Stimulated activated CD4-positive, alpha-beta T cell treated with anti-CD3 and anti-CD28 coated beads, Interleukin-4, amount 100 ng/mL, for 24 hours (primary cell): ENCODE measurements around the gene CKB.

Experiments
- DNase-seq: peaks from one replicate; pipeline ENCODE4 v3.0.0-alpha.2; 2020

Gene CKB

DNA sequence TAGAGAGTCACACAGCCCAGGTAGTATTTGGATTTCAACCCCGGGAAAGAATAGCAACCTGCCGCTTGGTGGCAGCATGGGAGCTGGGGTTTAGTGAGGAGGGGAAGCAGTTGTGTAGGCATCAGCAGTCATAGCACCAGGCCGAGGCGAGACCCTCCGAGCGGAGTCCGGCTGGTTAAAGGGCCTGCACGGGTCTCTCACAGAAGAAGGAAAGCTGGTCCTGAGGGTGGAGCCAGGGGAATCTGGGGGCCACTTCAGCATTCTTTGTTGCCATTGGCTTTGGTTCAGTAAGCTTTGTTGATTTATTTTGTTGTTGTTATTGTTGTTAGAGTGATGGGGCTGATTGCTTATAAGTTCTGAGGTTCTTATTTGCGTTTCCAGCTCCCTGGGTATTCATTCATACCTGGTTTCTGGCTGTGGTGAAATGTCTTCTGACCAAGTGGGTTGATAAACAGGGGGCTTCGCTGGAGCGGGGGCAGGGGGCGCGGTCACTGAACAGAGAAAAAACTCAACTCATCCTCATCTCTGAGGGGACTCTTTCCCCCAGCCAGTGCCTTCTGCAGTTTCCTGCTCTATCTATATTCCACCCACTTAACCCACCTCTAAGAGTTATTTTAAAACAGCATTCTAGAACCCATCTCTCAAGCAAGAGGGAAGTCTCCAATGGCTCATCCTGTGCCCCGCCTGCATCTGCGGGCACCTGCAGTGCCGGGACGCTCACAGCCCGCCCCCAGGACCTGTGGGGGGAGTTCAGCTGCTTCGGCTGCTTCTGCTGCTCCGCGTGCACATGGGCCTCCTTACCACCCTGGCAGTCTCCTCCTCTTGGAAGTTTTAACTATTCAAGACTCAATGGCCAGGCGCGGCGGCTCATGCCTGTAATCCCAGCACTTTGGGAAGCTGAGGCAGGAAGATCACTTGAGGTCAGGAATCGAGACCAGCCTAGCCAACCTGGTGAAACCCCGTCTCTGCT lies 11.6 kb downstream of the CKB start:
- DNase-seq, result no peak

DNA sequence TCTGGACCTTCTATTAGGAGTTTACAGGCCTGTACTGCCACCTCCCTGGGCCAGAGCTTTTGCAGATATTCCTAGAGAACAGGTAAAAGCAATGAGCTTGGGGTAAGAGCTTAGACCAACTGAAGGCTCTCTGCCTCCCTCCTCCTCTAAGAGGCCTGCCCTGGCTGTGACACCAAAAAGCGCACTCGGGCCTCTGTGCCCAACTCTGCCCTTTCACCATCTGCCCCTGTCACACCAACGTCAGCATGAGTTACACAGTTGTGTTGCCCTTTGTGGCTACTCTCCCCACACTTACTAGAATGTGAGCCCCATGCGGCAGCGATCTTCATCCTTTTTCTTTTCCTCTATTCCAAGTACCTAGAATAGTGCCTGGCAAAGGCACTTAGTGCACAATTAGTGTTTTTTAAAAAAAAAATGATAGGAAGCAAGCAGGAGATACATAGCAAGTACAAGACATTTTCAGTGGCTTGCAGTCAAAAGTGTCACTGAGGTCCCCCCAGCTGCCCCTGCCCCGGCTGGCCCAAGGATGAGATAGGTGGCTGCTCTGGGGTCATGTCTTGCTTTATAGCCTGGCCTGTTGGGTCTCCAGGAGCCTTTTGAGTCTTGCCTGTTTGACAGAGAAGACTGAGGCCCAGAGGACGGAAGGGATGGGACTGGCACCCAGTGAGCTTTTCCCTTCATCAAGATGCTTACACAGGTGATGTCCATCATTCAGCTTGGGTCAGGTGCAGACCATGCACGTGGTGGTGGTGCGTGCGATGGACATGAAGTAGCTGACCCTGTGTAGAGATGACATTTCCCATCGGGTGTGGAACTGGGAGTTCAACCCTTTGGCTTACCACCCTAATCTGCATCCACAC lies 12.5 kb downstream of the CKB start:
- no peak for DNase-seq

GRCh38 chr14:103508521-103509329 lies 13.9 kb downstream of the CKB start:
- DNase-seq, result no peak

DNA sequence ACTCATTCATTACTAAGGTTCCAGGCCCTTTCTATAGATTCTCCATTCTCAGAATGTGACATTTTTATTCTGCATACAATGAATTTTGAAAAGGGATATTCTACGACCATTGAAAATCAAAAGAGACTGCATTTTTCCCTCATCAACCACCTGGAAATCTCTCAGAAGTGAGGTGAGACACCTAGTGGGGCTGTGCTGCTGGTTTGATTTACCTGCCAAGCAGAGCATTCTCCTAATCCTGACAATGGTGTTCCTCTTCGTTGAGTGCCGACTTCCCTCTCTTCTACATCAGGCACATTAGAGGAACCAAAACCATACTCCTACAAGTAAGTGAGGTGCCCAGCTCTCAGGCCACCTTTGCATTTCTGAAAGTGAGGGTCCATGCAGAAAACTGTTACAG lies 14.9 kb downstream of the CKB start:
- no peak for DNase-seq

DNA sequence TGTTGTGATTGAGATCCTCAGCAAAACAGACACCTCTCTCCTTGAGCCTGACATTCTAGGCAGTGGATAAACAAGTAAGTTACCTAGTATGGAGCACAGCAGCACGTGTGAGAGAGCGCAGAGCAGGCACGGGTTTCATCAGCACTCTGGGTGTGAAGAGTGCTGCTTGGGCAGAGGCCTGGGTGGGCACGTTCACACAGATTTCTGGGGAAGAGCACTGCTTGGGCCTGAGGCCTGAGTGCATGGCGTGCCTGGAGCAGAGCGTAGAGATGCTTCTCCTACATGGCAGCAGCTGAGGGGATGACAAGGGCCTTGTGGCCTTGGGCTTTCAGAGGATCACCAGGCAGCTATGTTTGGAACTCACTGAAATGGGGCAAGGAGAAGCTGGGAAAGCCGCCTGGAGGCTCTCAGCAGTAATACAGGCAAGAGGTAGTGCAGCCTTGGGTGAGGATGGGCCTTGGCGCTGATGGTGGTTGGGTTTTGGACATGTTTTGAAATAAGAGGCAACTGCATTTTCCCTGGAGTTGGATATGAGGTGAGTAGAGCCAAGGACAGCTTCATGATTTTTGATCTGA lies 17.6 kb downstream of the CKB start:
- DNase-seq, result no peak

DNA sequence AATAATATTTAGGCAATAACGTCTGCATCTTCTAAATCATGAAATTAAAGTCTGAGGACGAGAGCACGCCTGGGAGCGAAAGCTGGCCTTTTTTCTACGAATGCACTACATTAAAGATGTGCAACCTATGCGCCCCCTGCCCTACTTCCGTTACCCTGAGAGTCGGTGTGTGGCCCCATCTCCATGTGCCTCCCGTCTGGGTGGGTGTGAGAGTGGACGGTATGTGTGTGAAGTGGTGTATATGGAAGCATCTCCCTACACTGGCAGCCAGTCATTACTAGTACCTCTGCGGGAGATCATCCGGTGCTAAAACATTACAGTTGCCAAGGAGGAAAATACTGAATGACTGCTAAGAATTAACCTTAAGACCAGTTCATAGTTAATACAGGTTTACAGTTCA lies 19.3 kb downstream of the CKB start:
- no peak for DNase-seq

GRCh38 chr14:103502877-103503276 lies 19.8 kb downstream of the CKB start:
- DNase-seq, result no peak

DNA sequence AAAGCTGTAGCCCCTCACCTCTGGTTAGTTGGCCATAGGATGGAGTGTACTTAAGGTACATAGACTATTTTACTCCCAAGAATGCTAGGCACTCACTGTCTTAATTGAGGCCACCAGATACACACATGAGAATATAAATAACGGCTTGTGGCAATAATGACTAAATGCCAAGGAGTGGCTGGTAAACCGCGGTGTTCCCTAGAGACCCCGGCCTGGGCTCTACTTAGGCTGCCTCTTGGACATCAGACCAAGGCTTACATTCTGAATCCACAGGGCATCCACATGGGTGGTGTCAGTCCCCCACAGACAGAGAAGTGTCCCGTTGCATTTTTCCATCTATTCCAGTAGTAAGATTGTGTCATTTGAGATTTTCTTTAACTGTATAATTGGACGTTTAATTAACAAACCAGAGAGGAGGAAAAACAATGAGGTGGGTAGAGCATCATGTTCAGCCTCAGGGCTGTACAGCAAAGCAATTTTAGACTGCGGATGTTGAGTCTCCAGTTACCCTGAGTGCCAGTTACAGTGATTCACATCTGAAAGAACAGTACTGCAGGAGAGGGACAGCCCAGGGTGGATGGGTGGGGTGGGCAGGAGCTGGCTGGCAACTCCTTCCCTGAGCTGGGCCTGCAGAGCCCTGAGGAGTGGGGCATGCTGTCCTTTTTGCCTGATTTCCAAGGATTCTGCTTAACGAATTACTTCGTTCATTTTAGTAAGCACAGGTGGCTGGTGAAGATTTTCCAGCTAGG lies 20.5 kb downstream of the CKB start:
- no peak for DNase-seq

- DNase-seq, result no peak
These were observed 21.4 kb downstream of the CKB start for GRCh38 chr14:103501041-103501870.

DNA sequence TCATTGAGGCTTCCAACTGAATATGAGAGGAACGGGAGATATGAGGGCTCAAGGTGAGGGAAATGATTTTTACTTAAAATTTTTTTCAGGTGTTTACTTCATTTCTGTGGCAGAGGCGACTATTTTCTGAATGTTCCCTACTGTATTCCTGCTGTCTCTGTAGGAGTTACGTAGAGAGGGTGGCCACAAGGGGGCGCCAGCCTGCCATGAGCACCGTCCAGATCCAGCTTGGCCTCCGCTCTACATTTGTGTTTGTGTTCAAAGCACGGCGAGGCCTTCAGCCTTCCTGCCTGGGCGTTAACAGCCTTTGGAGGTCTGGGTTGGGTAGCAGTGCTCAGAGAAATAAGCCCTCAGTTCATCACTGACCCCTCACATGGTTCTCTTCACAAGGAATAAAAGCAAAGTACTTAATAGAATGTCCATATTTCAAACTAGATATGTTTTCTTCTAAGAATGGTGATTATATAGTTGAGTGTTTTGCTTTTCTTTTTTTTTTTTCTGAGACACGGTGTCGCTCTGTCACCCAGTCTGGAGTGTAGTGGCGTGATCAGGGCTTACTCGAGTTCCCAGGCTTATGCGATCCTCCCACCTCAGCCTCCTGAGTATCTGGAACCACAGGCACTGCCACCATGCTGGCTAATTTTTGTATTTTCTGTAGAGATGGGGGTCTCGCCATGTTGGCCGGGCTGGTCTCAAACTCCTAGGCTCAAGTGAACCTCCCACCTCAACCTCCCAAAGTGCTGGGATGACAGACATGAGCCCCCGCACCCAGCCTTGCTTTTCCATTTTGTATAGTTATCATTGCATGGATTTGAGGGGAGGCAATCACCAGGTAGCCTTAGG lies 22.3 kb downstream of the CKB start:
- DNase-seq, result peak; percentile 83

DNA sequence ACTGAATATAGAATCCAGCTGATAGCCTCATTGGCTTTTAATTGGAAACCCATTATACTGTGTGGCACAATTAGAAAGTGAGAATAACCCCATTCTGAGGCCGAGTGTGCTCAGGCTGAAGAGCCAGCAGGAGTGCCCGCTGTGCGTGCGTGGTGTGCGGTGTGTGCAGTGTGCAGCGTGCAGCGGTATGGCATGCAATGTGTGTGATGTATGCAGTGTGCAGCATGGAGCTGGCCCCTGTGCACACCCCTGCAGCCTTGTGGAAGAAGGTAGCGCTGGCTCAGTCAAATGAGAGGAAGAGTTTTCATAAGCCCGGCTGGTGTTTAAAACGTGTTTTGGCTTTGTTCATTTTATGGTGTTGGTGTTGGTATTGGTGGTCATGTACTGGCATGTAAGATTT lies 22.9 kb downstream of the CKB start:
- no peak for DNase-seq

DNA sequence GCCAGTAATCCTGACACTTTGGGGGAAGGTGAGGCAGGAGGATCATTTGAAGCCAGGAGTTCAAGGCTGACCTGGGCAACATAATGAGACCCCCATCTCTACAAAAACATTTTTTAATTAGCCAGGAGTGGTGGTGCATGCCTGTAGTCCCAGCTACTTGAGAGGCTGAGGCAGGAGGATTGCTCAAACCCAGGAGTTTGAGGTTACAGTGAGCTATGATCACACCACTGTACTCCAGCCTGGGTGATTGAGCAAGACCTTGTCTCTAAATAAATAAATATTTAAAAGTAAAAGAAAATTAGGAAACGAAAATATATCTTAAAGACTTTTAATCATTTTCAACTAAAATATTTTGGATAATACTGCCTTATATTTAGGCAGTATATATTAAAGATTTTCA lies 25.9 kb downstream of the CKB start:
- no peak for DNase-seq

GRCh38 chr14:103495854-103496253 lies 26.8 kb downstream of the CKB start:
- no peak for DNase-seq

GRCh38 chr14:103492156-103492925 lies 30.3 kb downstream of the CKB start:
- no peak for DNase-seq

DNA sequence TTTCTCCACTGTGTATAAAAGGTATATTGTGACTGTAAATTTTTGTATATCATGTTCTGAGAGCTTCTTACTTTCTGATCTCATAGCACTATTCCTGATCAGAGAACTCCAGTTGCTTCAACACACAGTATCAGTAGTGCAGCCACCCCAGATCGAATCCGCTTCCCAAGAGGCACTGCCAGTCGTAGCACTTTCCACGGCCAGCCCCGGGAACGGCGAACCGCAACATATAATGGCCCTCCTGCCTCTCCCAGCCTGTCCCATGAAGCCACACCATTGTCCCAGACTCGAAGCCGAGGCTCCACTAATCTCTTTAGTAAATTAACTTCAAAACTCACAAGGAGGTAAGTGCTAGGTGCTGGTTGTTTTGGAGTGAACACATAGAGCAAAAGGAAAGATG lies 30.9 kb downstream of the CKB start:
- DNase-seq, result no peak

GRCh38 chr14:103489621-103490020 lies 33.0 kb downstream of the CKB start:
- no peak for DNase-seq

GRCh38 chr14:103488960-103489359 lies 33.7 kb downstream of the CKB start:
- no peak for DNase-seq

- no peak for DNase-seq
These were observed 34.6 kb downstream of the CKB start for GRCh38 chr14:103488071-103488470.

DNA sequence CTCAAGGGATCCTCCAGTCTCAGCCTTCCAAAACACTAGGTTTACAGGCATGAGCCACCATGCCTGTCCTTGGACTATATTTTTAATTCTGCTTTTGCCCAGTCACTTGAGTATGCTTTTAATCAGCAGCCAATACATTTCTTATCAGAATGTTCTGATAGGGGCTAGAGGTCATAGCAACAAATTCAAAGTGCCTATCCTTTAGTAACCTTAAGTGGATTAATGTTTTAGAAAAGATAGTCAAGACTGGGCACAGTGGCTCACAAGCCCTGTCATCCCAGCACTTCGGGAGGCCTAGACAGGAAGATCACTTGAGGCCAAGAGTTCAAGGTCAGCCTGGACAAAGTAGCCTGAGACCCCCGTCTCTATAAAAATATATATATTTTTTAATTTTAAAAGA lies 37.1 kb downstream of the CKB start:
- DNase-seq, result no peak
